GM21447 (cell line): Measurements from ENCODE around the gene CACNB4.

ENCODE experiments used
- ATAC-seq: cut with Tn5 transposase; IDR thresholded peaks from one replicate; pipeline ENCODE4 v1.9.1; 2021; ENCODE audit not compliant: unreplicated experiment

CACNB4 gene

DNA sequence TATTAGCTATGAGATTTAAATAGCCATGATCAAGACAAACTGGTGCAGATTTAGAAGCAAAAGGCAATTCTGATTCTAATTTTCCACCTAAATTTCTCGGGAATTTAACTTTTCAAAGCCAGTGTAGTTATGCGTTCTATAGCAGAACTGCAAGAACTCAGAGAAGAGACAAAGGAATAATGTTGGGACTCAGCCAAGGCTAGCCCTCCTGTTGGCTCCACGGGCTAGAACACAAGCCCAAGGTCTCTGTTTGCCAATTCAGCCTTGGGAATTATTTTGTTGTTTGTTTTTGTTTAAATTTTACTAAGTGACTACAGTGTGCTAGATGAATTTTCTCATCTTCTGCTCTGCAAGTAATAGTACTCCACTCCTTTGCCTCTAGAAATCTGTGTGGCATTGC, 121.2 kb downstream of the CACNB4 start:
- no peak for ATAC-seq

- ATAC-seq, result peak; percentile 85
Measured at GRCh38 chr2:151976945-151977353, 121.9 kb downstream of the CACNB4 start.

- no peak for ATAC-seq
Measured at GRCh38 chr2:151975460-151976414, 123.1 kb downstream of the CACNB4 start.

DNA sequence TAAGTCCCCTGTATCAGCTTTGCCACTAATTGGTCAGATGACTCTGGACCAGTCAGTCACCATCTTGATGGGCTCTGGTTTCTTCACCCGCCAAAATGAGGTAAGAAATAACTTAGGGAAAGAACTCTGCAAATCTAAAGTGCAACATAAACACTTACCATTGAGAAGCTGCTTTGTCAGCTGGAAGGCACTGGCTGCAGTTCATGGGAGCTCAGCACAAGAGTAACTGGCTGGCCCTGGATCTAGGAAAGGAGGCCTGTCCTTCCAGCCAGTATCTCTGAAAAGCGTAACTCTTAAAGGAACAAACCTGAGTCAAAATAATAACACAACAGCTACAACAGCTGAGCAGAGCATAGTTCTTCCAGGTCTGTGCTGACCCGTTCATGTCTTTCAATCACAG, 123.9 kb downstream of the CACNB4 start:
- no peak for ATAC-seq

- ATAC-seq, result no peak
Measured at GRCh38 chr2:151973901-151974199, 125.0 kb downstream of the CACNB4 start.

- ATAC-seq, result no peak
Measured at GRCh38 chr2:151973013-151973900, 125.6 kb downstream of the CACNB4 start.

GRCh38 chr2:151972241-151973012, 126.4 kb downstream of the CACNB4 start:
- no peak for ATAC-seq

- ATAC-seq, result no peak
Measured at GRCh38 chr2:151971301-151972051, 127.4 kb downstream of the CACNB4 start.

DNA sequence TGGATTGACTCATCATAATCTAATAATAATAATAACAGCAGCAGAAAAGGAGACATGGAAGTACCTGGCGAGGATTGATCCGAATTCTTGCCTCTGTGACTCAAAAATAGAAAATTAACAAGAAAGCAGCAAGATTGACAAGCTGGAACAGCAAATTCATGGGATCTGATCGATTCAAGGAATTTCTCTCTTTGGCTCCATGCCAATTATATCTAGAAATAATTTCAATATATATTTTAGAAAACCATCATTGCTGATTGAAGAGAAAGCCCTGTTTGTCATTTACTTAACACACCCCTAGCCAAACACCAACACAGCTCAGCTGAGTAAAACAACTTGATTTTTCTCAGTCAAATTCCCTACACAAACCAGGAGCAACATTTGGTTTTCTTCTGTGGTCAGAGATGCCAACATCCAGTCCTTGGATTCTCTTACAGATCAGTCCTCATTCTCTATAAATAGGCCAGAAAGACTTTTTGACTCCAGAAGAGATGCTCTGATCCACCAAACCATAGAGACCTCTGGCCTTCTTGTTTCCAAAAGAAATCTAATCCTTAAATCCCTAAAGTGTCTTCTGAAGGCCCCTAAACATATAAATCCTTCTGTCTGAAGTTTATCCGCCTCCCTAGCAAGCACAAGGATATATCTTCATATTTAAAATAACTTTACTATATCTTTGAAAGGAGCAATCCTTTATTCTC, 129.9 kb downstream of the CACNB4 start:
- ATAC-seq, result no peak

DNA sequence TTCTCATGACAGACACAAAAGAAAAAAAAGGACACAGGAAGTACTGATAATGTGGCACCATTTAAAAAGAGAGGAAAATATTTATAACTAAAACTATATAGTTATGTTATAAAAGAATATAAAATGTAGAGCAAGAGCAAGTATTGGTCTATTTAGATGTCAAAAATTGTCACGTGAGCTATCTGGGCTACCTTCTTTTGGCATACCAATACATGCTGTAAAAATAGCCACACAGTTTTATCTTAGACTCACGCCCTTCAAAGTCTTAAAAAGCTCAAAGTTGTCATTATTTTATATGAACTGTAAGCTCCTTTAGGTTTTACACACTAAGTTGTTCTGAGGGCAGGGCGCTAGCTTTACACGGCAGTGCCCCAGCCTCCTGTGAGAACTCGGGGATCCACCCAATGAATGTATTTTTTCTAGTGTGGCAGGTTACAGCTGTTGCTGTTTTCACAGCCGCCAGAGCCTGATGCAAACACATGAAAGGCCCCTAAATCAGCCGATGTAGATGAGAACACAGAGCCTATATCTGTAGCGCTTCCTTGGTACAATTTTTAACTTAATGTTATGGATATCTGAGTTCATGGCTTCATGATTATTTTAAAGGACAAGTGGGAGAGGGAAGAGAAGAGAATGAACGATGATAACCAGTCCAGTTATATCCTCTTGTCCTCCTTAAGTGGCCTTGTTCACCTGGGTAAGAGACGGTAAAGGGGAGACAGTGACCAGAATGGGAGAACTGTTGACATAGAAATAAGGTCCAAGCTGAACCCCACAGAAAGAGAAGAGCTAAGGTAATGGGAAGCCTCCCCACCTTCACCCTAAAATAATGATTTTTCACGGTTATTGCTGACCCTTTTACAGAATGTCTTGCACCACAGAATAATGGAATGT, 130.8 kb downstream of the CACNB4 start:
- no peak for ATAC-seq

DNA sequence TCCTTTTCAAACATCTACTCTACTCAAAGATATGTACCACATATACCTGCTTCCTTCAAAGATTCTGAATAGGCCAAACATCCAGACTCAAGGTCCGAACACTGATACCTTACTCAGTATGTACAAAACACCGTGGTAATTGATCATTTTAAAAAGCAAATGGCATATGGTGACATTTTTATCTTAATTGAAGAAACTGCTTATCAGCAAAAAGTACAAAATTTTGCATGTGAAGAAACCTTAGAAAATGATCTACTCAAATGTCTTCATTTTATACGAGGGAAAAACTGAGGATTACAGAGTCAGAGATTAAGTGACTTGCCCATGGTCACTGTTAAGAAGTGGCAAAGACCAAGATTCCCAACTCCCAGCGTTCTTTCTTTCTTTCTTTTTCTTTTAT, 133.0 kb downstream of the CACNB4 start:
- ATAC-seq, result no peak

DNA sequence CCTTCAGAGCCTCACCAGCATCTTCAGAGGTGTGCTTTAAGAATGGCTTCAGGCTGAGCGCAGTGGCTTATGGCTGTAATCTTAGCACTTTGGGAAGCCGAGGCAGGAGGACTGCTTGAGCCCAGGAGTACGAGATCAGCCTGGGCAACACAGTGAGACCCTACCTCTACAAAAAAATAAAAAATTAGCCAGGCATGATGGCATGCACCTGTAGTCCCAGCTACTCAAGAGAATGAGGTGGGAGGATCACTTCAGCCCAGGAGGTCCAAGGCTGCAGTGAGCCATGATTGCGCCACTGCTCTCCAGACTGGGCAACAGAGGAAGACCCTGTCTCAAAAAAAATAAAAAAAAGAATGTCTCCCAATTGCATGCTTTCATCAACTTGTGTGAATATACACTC, 137.3 kb downstream of the CACNB4 start:
- no peak for ATAC-seq

GRCh38 chr2:151959238-151959637, 139.6 kb downstream of the CACNB4 start:
- ATAC-seq, result no peak

DNA sequence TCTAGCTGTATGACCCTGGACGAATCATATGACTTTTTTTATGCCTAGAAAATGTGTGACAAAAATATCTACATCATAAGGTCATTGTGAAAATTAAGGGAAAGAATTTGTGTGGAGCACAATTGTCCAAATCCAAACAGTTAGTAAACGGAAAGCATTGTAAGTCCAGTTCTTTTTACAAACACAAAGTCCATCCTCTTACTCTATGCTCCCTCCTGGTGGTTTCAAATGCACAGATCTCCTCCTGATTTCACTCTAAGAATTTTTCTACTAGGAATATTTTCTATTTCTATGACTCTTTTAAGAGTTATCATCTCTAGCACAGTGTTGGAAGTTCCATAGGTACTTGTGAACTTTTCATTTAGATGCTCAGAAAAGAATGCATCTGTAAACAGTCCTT, 145.4 kb downstream of the CACNB4 start:
- ATAC-seq, result no peak

GRCh38 chr2:151952691-151953456, 146.0 kb downstream of the CACNB4 start:
- no peak for ATAC-seq

GRCh38 chr2:151947813-151948165, 151.1 kb downstream of the CACNB4 start:
- ATAC-seq, result peak; percentile 57

GRCh38 chr2:151946899-151947812, 151.7 kb downstream of the CACNB4 start:
- peak; percentile 76 for ATAC-seq
